Naive thymus-derived CD8-positive, alpha-beta T cell (primary cell): Measurements from ENCODE around the gene TRERF1. TPM values are rescaled to one million over a fixed set of nuclear protein-coding genes. Genes with fewer than 3 reads are reported as not detected.

Experiments
- ATAC-seq, 2 donors: fragments of 150-1000 bp; cut with Tn5 transposase in 1 of 2; sonication (Bioruptor Pico), chemical (Tn5 transposase) in 1 of 2; 1 replicate in 1 of 2; 2 replicates in 1 of 2; pipeline ENCODE4 v1.10.0; 2021; ENCODE audit warnings: mild to moderate bottlenecking in 2 of 2, moderate library complexity in 2 of 2
- POLR2A ChIA-PET: fragments of 350-600 bp; sonication (Branson Sonifier 250); formaldehyde crosslinking; loops from one replicate; lab custom pipeline; 2021; ENCODE audit warnings: antibody characterized with exemption; lab: Charles Lee
- DNase-seq, 10 donors: peaks; one replicate each; pipeline versions ENCODE4 v3.0.0 to v3.0.0-alpha.2; 2020 to 2022
- H3K27ac Mint-ChIP-seq, 10 donors: one replicate each; pipeline ENCODE4 v1.8.0; 2020 to 2022; ENCODE audit warnings: mild to moderate bottlenecking in 10 of 10, mixed read lengths in 10 of 10, moderate library complexity in 4 of 10, inconsistent platforms in 1 of 10
- H3K27me3 Mint-ChIP-seq, 5 donors: one replicate each; pipeline ENCODE4 v1.8.0; 2021 to 2022; ENCODE audit warnings: mixed read lengths in 5 of 5
- H3K36me3 Mint-ChIP-seq, 3 donors: one replicate each; pipeline ENCODE4 v1.8.0; 2020 to 2022; ENCODE audit warnings: mixed read lengths in 3 of 3, mild to moderate bottlenecking in 2 of 3, inconsistent platforms in 1 of 3
- H3K4me1 Mint-ChIP-seq, 4 donors: one replicate each; pipeline ENCODE4 v1.8.0; 2021 to 2022; ENCODE audit warnings: mixed read lengths in 4 of 4
- H3K4me3 Mint-ChIP-seq, 10 donors: one replicate each; pipeline ENCODE4 v1.8.0; 2020 to 2022; ENCODE audit warnings: mild to moderate bottlenecking in 10 of 10, mixed read lengths in 10 of 10, moderate library complexity in 6 of 10, inconsistent platforms in 1 of 10
- H3K9me3 Mint-ChIP-seq, 9 donors: one replicate each; pipeline ENCODE4 v1.8.0; 2020 to 2022; ENCODE audit warnings: mixed read lengths in 9 of 9, mild to moderate bottlenecking in 3 of 9, inconsistent platforms in 1 of 9, moderate library complexity in 1 of 9
- polyA plus RNA-seq, 3 donors: library from polyadenylated mRNA; unstranded; fragments of 300-500 nt; fragmentation: Illumina TruSeq; gene quantifications; one replicate each; pipeline ENCODE4 v1.2.3, GENCODE V29; 2021
- total RNA-seq, 8 experiments: library from RNA in 2 of 8; stranded (reverse) in 2 of 8; gene quantifications; one replicate each; pipeline ENCODE4 v1.2.3 and lab custom pipeline; 2021 to 2026

TRERF1 gene
- total and polyA plus RNA-seq, 5 experiments from 2014 or later: 3.8 to 18.2 (median 7.1) TPM

- DNase-seq (no peak), ATAC-seq (no peak)
- H3K27me3 Mint-ChIP-seq: no peaks in the 10 kb centered on the region
- peaks cover 25 to 43% (median 36%) of the 10 kb centered on the region in 4 donors for H3K4me1 Mint-ChIP-seq
- POLR2A ChIA-PET: interaction anchor here (0.8 to 1.1 kb wide), 2 partner anchors 12 to 41 kb away, joined by 3 to 5 read pairs; no protein-coding TSS in a partner anchor
- peaks cover 19 to 40% (median 31%) of the 10 kb centered on the region in 3 donors for H3K36me3 Mint-ChIP-seq
- H3K4me3 Mint-ChIP-seq: no peak overlapping the region
- peaks cover 0 to 22% (median 13%) of the 10 kb centered on the region in 9 donors for H3K9me3 Mint-ChIP-seq
- peak overlapping the region in 4 of 10 donors; percentile 5 to 79 (median 56) for H3K27ac Mint-ChIP-seq
Measured at GRCh38 chr6:42431877-42432276, 19.8 kb downstream of the TRERF1 start.

- Mint-ChIP-seq H3K4me3 (no peak overlapping the region), H3K27me3 (no peaks in the 10 kb centered on the region), H3K9me3 (peaks cover 0 to 22% (median 13%) of the 10 kb centered on the region in 9 donors), H3K36me3 (peaks cover 19 to 39% (median 30%) of the 10 kb centered on the region in 3 donors), H3K4me1 (peaks cover 25 to 44% (median 38%) of the 10 kb centered on the region in 4 donors), H3K27ac (peak overlapping the region in 9 of 10 donors; percentile 4 to 79 (median 60))
- DNase-seq (no peak), ATAC-seq (no peak)
- POLR2A ChIA-PET: interaction anchor here (0.7 to 1.1 kb wide), 3 partner anchors 12 to 40 kb away, joined by 3 to 5 read pairs (median 4); no protein-coding TSS in a partner anchor
Measured at GRCh38 chr6:42431356-42431755, 20.4 kb downstream of the TRERF1 start.

- Mint-ChIP-seq H3K27me3 (no peaks in the 10 kb centered on the region), H3K9me3 (peaks cover 0 to 17% (median 13%) of the 10 kb centered on the region in 9 donors), H3K36me3 (peaks cover 19 to 38% (median 23%) of the 10 kb centered on the region in 3 donors), H3K27ac (peak overlapping the region in 9 of 10 donors; percentile 54 to 96 (median 86)), H3K4me1 (peaks cover 32 to 55% (median 49%) of the 10 kb centered on the region in 4 donors), H3K4me3 (peak overlapping the region in 7 of 10 donors; percentile 47 to 81 (median 58))
- POLR2A ChIA-PET: interaction anchor here (0.5 to 3.1 kb wide), 4 partner anchors 11 to 26 kb away, joined by 3 to 16 read pairs (median 5); partner anchors contain the start of gene TRERF1
- no peak for ATAC-seq
- DNase-seq: no peak
Measured at GRCh38 chr6:42429836-42430235, 21.9 kb downstream of the TRERF1 start.

GRCh38 chr6:42429042-42429585 lies 22.6 kb downstream of the TRERF1 start:
- peaks cover 14 to 31% (median 19%) of the 10 kb centered on the region in 3 donors for H3K36me3 Mint-ChIP-seq
- no peaks in the 10 kb centered on the region for H3K27me3 Mint-ChIP-seq
- H3K4me3 Mint-ChIP-seq: peak overlapping the region in 9 of 10 donors; percentile 33 to 81 (median 58)
- peaks cover 0 to 13% (median 7%) of the 10 kb centered on the region in 9 donors for H3K9me3 Mint-ChIP-seq
- H3K4me1 Mint-ChIP-seq: peaks cover 35 to 58% (median 55%) of the 10 kb centered on the region in 4 donors
- peak in 1 of 2 donors; percentile 49 for ATAC-seq
- DNase-seq: no peak
- POLR2A ChIA-PET: interaction anchor here (0.5 to 3.1 kb wide), 8 partner anchors 11 to 81 kb away, joined by 3 to 16 read pairs (median 5); partner anchors contain the start of gene TRERF1
- H3K27ac Mint-ChIP-seq: peak overlapping the region; percentile 56 to 96 (median 83)

- Mint-ChIP-seq H3K4me3 (peak overlapping the region in 8 of 10 donors; percentile 41 to 81 (median 60)), H3K4me1 (peaks cover 35 to 64% (median 60%) of the 10 kb centered on the region in 4 donors), H3K27ac (peak overlapping the region; percentile 56 to 96 (median 83)), H3K36me3 (peaks cover 7 to 25% (median 14%) of the 10 kb centered on the region in 3 donors), H3K27me3 (no peaks in the 10 kb centered on the region), H3K9me3 (peaks cover 0 to 8% (median under 1%) of the 10 kb centered on the region in 9 donors)
- ATAC-seq: peak; percentile 61 to 64
- no peak for DNase-seq
- POLR2A ChIA-PET: interaction anchor here (0.8 to 3.1 kb wide), 8 partner anchors 12 to 80 kb away, joined by 3 to 16 read pairs (median 5); partner anchors contain the start of gene TRERF1
Measured at GRCh38 chr6:42428326-42429041, 23.2 kb downstream of the TRERF1 start.

GRCh38 chr6:42427871-42428270 lies 23.9 kb downstream of the TRERF1 start:
- POLR2A ChIA-PET: interaction anchor here (0.8 to 3.1 kb wide), 7 partner anchors 13 to 37 kb away, joined by 3 to 16 read pairs (median 5); partner anchors contain the start of gene TRERF1
- Mint-ChIP-seq H3K27ac (peak overlapping the region in 9 of 10 donors; percentile 56 to 92 (median 80)), H3K9me3 (peaks cover 0 to 2% (median 0%) of the 10 kb centered on the region in 9 donors), H3K27me3 (no peaks in the 10 kb centered on the region), H3K4me3 (peak overlapping the region in 4 of 10 donors; percentile 11 to 71 (median 52)), H3K36me3 (peaks cover 1 to 20% (median 8%) of the 10 kb centered on the region in 3 donors), H3K4me1 (peaks cover 39 to 70% (median 65%) of the 10 kb centered on the region in 4 donors)
- DNase-seq: no peak
- ATAC-seq: no peak

GRCh38 chr6:42426191-42426590 lies 25.5 kb downstream of the TRERF1 start:
- peak overlapping the region in 6 of 10 donors; percentile 9 to 78 (median 57) for H3K27ac Mint-ChIP-seq
- H3K36me3 Mint-ChIP-seq: peaks cover 0 to 10% (median 3%) of the 10 kb centered on the region in 3 donors
- DNase-seq: no peak
- no peak overlapping the region for H3K4me3 Mint-ChIP-seq
- ATAC-seq: no peak
- H3K4me1 Mint-ChIP-seq: peaks cover 39 to 71% (median 67%) of the 10 kb centered on the region in 4 donors
- H3K9me3 Mint-ChIP-seq: no peaks in the 10 kb centered on the region
- H3K27me3 Mint-ChIP-seq: no peaks in the 10 kb centered on the region
- POLR2A ChIA-PET: interaction anchor here (1.0 kb wide), 1 partner anchor 18 kb away, joined by 7 read pairs; no protein-coding TSS in a partner anchor

- ATAC-seq (no peak), DNase-seq (no peak)
- peak overlapping the region in 8 of 10 donors; percentile 6 to 78 (median 35) for H3K27ac Mint-ChIP-seq
- POLR2A ChIA-PET: interaction anchor here (0.6 to 2.1 kb wide), 6 partner anchors 15 to 379 kb away, joined by 3 to 12 read pairs (median 5); partner anchors contain the start of gene TRERF1
- no peaks in the 10 kb centered on the region for H3K27me3 Mint-ChIP-seq
- H3K4me3 Mint-ChIP-seq: peak overlapping the region in 2 of 10 donors; percentile 8 to 33
- peaks cover 0 to 6% (median 6%) of the 10 kb centered on the region in 3 donors for H3K36me3 Mint-ChIP-seq
- no peaks in the 10 kb centered on the region for H3K9me3 Mint-ChIP-seq
- H3K4me1 Mint-ChIP-seq: peaks cover 38 to 74% (median 69%) of the 10 kb centered on the region in 4 donors
Measured at GRCh38 chr6:42424906-42425474, 26.7 kb downstream of the TRERF1 start.

- Mint-ChIP-seq H3K4me3 (peak overlapping the region; percentile 40 to 87 (median 79)), H3K4me1 (peaks cover 32 to 73% (median 68%) of the 10 kb centered on the region in 4 donors), H3K36me3 (peaks cover 0 to 6% (median 6%) of the 10 kb centered on the region in 3 donors), H3K27me3 (no peaks in the 10 kb centered on the region), H3K9me3 (no peaks in the 10 kb centered on the region), H3K27ac (peak overlapping the region in 9 of 10 donors; percentile 27 to 93 (median 81))
- ATAC-seq: peak; percentile 41 to 76
- POLR2A ChIA-PET: interaction anchor here (0.6 to 2.1 kb wide), 6 partner anchors 10 to 258 kb away, joined by 3 to 12 read pairs (median 4); partner anchors contain the start of gene TRERF1
- DNase-seq: peak in 3 of 10 donors; percentile 14 to 29 (median 24)
Measured at GRCh38 chr6:42423244-42423643, 28.5 kb downstream of the TRERF1 start.

GRCh38 chr6:42420741-42421140 lies 31.0 kb downstream of the TRERF1 start:
- Mint-ChIP-seq H3K9me3 (no peaks in the 10 kb centered on the region), H3K27ac (no peak overlapping the region), H3K36me3 (peaks cover 0 to 6% (median 2%) of the 10 kb centered on the region in 3 donors), H3K4me3 (no peak overlapping the region), H3K4me1 (peaks cover 38 to 88% (median 75%) of the 10 kb centered on the region in 4 donors), H3K27me3 (no peaks in the 10 kb centered on the region)
- POLR2A ChIA-PET: interaction anchor here (3.5 to 5.9 kb wide), 2 partner anchors 30 to 31 kb away, joined by 20 to 30 read pairs; partner anchors contain the start of gene TRERF1
- DNase-seq (no peak), ATAC-seq (no peak)

GRCh38 chr6:42419490-42420280 lies 32.0 kb downstream of the TRERF1 start:
- POLR2A ChIA-PET: interaction anchor here (3.5 to 5.9 kb wide), 2 partner anchors 29 to 32 kb away, joined by 20 to 30 read pairs; partner anchors contain the start of gene TRERF1
- Mint-ChIP-seq H3K36me3 (peaks cover 0 to 6% (median 2%) of the 10 kb centered on the region in 3 donors), H3K4me3 (peak overlapping the region in 3 of 10 donors; percentile 18 to 31 (median 22)), H3K4me1 (peaks cover 39 to 90% (median 76%) of the 10 kb centered on the region in 4 donors), H3K27me3 (no peaks in the 10 kb centered on the region), H3K27ac (peak overlapping the region in 5 of 10 donors; percentile 1 to 57 (median 33)), H3K9me3 (no peaks in the 10 kb centered on the region)
- no peak for ATAC-seq
- no peak for DNase-seq
